ENCODE measurements around the gene BMP6.

BMP6 gene

DNA sequence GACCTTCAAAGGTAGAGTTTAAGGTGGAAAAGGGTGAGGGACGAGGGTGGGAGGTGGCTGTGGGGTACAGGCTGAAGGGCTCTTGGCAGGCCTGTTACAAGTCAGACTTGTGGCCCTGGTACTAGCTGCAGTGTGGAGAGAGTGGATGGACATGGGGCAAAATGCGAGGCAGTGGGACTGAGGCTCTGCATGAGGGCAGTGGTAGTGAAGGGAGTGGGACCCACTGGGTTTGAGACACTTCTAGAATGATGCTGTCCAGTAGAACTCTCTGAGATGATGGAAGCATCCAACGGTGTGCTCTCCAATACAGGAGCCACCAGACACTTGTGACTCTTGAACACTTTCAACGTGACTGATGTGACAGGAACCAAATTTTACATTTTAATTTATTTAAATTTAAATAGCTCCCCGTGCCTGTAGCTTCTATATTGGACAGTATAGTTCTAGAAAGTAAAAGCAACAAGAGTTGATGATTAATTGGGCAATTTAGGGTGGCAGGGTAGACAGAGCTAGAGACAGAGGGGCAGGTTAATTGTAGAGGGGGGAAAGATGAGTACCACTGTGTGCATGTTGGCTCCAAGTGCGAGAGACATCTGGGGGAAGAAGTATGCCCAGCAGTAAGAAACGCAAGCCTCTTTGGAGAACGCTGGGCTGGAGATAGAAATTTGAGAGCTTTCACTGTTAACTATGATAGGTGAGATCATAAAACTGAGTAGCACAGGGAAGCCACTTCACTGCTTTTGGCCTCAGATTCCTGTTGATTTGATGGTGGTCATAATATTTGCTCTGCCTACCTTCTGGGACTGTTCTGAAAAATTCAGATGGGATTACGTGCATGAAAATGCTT is 107.2 kb downstream of the BMP6 start:
- no peak for DNase-seq

DNA sequence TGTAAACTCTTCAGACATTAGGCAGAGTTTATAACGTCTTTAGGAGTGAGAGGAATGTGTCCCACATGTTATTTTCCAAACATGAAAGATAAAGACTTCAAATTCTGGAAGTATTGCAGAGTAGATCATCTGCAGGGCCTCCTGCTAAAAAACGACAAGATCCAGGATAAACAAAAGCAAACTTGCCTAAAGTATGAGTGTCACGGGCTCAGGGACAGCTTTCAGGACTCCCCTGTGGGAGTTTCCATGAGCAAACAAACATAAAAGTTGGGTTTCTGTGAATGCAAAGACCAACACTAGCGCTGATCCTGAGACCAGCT is 107.8 kb downstream of the BMP6 start:
- DNase-seq, result no peak

DNA sequence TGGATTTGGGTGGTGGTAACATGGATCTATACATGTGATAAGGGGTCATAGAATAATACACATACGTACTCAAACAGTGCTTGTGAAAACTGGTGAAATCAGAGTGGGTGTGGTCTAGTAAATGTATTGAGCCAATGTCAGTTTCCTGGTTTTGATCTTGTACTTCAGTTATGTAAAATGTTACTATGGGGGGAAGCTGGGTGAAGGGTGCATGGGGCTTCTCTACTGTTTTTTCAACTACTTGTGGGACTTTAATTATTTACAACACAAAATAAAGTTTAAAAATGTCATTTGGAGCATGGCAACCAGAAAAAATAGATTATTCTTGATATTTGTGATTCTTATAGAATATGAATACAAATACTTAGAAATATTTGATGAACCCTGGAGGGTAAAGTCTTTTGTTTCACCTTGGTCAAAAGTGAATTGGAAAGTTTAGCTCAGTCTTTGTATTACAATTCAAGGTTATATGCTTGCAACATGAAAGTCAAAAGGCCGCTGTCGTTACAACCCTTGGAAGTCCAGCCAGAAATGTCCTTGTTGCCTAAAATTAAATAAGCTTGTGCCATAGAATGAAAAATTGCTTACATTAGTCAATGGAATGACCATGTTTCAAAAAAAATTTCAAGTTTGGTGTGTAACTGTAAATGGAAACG is 110.6 kb downstream of the BMP6 start:
- DNase-seq, result no peak

DNA sequence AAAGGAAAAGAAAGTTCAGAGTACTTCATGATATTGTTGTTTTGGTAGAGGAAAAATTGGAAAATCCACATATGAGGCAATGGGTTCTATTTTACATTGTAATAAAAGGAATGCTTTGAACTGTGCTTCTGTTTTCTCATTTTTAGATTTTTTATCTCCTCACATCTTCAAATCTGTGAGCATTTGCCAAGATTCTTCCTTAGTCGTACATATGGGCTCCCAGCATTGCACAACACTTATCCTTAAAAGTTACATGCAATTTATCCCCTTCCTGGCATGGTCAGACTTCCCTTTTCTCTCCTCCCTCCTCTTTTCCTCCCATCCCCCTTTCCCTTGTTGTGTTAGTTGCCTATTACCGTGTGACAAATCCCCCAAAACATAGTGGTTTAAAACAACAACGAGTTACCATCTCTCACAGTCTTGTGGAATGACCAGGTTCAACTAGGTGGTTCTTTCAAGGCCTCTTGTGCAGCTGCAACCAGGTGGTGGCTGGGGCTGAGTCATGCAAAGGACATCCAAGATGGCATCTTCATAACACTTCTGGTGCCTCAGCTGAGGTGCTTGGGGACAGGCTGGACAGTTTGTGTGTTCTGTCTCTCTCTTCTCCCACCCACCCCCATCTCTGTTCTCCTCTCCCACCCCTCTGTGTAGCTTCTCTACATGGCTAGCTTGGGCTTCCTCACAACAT is 116.0 kb downstream of the BMP6 start:
- no peak for DNase-seq

DNA sequence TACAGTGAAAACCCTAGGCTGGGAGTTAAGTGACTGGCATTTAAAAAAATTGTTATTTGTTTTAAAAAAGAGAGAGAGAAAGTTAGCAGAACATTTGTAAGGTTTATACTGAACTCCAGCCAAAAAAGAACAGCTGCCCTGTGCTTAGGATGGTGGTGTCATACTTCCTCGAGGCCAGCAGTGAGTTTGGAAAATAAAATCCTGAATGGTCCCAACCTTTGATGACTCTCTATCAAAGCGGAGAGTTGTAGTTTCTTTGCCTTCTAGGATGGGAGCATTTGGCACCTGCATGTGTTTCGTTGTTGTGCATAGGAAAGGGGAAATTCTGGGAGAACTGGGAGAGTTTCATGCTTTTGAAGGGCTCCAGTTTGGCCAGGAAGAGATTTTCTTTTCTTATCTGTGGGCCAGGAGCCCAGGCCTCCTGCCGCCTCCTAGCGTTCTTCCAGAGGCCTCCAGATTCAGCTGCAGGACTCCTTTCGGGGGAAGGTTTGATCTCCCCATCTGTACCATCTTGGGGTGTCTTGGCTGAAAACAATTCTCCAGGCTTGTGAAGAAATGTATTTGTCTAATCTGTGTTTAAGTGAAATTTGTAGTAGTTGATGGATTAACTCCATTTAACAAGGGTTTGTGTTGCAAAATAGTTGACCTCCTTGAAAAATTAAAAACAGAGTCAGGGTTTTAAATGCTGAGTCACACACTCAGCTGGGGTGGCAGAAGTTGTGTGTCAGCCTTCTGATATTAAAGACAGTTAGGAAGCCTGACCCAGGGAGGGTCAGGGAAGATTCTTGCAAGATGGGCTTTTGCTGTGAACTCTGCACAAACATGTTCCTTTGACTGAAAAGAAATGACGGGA is 121.3 kb downstream of the BMP6 start:
- DNase-seq, result no peak

DNA sequence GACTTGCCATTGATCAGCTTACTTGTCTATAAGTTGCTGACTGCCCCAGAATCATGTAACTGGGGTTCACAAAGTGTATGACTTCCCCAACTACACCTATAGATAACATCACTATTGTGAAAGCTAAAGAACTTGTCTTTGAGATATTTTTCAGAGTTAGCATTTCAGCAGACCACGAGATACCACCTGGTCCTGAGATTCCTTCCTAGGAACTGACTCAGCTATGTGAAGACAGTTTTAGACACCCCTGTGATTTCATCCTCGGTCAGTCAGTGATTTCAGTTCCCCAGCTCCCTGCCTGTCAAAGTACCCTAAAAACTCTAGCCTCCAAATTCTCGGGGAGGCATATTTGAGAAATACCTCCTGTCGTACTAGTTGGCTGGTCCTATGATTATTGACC is 122.3 kb downstream of the BMP6 start:
- DNase-seq, result no peak

DNA sequence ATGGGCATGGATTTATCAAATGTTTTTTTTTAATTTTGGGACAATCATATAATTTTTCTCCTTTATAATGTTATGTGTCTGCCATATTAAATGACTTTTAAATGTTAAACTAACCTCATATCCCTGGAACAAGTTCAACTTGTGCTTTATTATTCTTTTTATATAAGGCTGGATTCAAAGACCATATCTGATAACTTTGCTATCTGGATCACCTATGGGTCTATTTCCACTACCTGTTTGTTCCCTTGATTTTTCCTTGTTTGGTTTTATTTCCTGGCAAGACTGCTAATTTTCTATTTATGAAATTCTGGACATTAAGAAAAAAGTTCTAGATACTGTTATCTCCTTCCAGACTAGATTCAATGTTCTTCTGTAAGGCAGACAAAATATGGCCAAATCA is 125.9 kb downstream of the BMP6 start:
- no peak for DNase-seq

DNA sequence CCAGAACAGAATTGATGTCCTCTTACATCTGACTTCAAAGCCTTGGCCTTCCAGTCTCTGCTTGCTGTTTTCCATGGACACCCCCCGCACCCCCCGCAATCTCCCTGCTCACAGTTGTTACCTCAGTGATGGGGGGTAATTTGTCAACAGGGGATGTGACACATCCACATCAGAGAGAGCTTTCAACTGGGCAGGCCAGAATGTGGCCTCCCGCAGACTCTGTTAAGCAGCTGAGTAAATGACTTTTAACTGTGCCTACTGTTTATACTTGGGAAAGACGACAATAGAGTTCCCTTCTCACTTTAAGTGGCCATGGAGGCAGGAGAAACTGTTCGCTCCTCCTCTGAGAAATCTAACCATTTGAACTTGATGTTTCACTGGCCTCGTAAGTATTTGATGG is 133.7 kb downstream of the BMP6 start:
- no peak for DNase-seq

DNA sequence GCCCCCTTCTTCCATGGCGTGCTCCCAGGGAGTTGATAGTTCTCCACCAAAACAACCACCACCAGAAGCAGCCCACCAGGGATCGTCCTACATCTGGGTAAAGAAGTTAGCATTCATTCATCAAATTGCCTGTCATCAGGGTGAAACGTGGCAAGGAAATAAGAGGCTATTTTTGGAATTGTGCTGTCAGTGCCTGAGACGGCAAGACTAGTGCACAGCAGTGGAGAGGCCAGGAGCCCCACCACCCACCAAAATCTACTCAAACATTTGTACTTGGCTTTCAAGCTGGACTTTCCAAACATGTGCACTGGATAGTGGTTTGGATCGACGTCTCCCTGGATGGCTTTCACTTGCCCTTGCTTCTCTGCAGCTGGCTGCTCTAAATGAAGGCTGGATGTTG is 139.9 kb downstream of the BMP6 start:
- no peak for DNase-seq

DNA sequence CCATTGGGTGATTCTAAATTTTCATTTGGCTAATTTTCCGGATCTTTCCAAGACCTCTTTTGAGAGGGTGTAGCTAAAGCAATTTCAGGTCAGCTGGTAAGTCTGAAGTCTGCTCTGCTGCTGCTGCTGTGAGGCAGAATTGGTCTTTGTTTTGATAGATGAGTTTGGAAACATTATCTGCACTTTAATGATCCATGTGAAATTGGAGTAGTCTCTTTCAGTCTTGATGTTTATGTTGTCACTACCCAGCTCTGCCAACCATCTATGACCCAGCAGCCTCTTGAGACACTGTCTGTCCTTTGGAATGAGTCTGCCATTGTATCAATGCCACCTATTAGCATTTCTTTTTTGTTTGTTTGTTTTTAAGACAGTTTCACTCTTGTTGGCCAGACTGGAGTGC is 140.6 kb downstream of the BMP6 start:
- no peak for DNase-seq

DNA sequence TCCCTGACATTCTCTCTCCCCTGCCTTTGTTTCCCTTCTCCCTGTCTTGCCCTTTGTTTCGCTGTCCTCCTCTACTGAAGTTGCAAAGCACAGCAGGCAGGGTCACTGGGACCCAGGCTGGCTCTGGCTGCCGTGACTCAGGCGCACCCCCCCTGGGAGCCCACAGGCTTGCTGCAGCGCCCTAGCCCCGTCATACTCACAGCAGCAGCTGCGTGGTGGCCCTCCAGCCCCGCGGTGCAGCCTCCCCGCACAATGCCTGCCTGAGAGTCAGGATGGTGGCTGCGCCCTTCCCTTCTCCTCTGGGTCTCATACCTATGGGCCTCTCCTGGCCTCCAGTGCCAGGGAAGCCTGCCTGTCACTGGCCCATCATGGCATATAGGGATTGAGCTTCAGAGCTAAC is 143.0 kb downstream of the BMP6 start:
- no peak for DNase-seq

DNA sequence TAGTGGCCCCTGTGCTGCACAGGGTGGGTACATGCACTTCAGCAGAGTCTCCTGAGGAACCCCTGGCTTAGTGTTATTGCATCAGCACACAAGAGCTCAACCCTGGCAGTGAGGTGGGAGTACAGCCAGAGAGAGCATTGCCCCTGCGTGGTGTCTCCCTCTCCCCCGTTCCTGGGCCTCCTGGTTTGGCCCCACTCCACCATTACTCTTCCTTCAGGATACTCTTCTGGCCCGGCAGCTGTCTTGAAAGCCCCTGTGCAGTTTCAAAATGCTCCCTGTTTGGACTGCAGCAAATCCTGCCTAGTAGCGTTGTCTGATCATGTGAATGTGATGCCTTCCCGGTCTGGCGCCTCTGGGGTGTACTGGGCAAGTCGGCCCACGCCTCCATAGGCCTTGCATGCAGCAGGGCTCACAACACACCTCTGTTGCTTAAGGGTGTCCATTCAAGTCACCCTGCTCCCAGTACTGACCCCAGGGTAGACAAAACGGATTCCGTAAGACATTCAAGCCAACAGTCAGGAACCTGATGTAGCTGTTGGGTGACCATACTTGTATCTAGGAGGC is 152.6 kb downstream of the BMP6 start:
- no peak for DNase-seq

DNA sequence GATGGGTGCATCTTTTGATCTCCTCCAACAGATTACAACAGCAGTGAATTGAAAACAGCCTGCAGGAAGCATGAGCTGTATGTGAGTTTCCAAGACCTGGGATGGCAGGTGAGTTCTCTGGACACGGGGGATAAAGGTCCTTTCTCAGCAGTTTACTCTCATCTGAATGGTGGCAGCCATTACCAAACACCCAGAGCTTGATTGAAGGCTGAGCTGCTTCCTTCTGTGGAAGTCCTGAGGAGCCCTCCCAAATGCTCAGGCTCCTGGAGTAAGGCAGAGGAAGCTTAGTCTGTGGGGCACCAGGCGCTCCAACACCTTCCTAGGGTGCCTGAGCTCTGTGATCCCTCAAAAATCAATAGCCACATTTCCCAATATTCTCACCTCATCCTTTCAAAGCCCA is 153.1 kb downstream of the BMP6 start:
- DNase-seq, result no peak

DNA sequence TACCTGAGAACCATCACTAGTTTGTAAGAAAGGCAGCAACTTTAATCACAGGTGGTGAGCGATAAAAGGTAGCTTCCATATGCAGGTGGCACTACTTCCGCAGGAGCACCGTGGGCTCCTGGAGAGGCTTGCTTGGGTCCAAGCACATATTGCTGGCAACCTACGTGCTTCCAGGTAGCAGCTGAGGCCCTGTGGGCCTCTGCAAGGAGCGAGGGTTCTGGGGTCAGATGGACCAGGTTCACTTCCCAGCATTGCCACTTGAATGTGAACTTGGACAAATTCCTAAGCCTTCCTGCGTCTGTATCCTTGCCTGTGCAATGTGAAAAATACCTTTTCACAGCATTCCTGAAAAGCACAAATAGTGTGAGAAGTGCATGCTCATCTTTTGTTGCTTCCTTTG is 153.7 kb downstream of the BMP6 start:
- DNase-seq, result no peak

DNA sequence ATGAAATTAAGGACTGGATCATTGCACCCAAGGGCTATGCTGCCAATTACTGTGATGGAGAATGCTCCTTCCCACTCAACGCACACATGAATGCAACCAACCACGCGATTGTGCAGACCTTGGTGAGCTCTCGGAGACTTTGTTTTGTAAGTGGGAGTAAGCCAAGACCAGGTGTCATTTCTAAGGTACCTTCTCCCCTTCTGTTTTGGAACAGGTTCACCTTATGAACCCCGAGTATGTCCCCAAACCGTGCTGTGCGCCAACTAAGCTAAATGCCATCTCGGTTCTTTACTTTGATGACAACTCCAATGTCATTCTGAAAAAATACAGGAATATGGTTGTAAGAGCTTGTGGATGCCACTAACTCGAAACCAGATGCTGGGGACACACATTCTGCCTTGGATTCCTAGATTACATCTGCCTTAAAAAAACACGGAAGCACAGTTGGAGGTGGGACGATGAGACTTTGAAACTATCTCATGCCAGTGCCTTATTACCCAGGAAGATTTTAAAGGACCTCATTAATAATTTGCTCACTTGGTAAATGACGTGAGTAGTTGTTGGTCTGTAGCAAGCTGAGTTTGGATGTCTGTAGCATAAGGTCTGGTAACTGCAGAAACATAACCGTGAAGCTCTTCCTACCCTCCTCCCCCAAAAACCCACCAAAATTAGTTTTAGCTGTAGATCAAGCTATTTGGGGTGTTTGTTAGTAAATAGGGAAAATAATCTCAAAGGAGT is 154.2 kb downstream of the BMP6 start:
- no peak for DNase-seq

DNA sequence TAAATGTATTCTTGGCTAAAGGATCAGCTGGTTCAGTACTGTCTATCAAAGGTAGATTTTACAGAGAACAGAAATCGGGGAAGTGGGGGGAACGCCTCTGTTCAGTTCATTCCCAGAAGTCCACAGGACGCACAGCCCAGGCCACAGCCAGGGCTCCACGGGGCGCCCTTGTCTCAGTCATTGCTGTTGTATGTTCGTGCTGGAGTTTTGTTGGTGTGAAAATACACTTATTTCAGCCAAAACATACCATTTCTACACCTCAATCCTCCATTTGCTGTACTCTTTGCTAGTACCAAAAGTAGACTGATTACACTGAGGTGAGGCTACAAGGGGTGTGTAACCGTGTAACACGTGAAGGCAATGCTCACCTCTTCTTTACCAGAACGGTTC is 154.8 kb downstream of the BMP6 start:
- DNase-seq, result no peak

DNA sequence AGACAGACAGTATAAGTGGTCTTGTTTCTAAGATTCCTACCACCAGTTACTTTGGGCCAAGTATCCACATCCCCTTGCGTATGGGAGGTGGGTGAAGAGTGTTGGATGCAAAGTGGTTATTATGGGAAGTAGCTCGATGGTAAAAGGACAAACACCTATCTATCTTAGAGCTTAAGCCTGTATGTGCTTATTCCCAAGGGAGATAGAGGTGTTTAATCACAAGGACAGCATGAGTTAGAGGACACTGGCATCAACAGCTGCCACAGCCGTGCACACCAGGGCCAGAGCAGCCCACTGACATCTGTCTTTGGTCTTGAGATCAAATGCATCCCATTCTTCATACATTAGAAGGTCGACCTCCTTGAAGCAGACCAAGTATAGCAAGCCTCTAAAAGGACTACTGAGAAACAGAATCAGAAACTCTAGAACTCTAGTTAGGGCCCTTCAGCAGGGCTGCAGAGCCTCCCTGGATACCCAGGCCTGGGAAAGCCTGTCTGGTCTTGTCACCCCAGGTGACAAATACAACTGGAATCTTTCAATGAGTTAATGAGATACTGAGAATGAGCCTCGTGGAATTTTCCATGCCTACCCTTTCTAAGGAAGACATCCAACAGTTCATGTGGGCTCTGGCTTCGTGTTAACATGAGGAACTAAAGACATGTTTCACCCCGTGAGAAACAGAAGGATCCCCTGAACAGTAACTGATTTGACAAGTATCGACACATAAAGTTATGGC is 156.0 kb downstream of the BMP6 start:
- DNase-seq, result no peak

DNA sequence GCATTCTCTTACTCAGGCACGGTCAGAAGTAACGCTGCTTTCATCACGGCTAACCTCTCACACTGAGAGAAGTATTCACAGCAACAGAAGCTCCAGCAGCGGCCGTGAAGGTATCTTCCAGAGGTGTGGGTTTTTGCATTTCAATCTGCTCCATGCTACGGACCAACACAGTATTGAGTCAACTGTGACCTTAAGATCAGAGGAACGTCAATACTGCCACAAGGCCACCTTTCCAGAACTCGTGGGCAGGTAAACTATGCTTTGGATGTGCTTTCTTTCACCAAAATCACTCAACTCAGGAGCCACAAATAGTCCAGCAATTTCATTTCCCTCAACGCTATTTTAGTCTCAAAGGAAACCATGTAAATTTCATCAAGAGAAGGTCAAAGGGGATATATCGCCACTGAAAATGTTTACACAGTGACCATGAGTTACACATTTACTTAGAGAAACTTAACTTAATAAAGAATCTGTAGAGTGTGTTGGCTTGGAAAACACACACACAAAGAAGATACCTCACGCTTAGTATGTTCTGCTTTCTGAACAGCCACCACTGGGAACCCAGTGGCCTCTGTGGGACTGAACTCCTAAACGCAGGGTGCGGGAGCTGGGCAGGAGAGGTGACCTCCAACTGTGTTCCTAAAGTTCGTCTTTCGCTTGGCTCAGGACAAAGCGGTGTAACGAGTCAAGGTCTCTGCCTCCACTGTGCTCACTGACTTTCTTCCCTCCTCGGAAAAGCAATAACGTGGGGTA is 156.8 kb downstream of the BMP6 start:
- DNase-seq, result no peak

DNA sequence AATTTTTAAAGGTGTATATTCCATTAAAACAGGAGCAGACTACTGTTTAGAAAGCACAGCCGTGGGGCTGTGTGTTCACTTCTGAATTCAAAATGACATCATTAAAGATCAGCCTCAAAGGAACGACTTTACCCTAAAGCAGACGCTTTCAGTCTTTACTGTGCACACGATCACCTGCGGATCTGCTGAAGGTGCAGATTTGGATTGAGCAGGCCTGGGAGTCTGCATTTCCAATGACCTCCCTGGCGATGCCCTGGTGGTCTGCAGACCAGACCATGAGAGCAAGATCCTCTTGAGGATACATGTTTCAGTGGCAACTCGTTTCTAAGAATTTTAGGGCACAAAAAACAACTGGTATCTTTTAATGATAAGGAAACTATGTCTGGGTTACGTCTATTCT is 157.5 kb downstream of the BMP6 start:
- DNase-seq, result no peak

DNA sequence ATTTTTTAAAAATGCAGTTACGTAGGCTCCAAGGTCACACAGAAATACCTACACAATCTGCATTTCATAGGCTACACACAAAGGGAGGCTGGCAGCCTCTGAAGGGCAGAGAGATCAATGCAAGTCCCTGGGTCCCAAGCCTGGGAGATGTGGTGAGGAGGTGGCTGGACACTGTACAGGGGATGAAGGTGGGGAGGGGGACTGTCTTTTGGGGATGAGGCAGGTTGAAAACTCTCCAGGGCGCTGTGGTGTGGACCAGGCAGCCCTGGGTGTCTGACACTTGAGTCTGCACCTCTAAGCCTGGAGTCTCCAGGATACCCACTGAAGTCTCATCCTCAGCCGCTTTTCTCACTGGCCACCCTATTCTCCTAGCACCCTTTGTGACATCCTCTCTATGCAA is 160.2 kb downstream of the BMP6 start:
- DNase-seq, result no peak

All from CD4-positive, alpha-beta T cell treated with Interleukin-17A for 4 hours (primary cell).